T-helper 1 cell (primary cell): Measurements from ENCODE around the gene SPINDOC.
A peak's percentile ranks its signal among the peaks of the same experiment; 100 is the strongest.
"Not testable (repeated sequence)": the region's sequence is repeated elsewhere in the genome, so short reads cannot be mapped to it uniquely, and the experiment has no call there.

ENCODE experiments used
- DNase-seq, 5 donors: peaks; one replicate each; pipeline ENCODE4 v3.0.0-alpha.2; 2012 to 2020

The SPINDOC gene

GRCh38 chr11:63858628-63859550, 45.6 kb downstream of the SPINDOC start:
- no peak for DNase-seq

DNA sequence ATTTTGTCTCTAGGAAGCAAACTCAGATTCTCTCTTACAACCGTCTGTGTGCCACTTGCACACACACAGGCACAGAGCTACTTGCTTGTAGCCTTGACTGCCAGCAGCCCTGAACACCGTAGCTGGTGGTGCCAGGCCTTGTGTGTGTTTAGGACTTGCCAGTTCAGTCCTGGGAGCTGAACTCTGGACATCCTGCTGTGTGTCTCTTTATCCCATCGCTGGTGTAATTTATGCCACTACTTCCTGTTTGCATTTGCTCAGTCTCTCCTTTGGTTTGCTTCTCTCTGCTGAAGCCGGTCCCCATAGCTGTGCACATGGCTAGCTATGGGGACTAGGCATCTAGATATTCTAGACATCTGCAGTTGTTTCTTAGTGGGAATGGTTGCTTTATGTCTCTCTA, 49.7 kb downstream of the SPINDOC start:
- peak in 1 of 5 donors; percentile 9 for DNase-seq

DNA sequence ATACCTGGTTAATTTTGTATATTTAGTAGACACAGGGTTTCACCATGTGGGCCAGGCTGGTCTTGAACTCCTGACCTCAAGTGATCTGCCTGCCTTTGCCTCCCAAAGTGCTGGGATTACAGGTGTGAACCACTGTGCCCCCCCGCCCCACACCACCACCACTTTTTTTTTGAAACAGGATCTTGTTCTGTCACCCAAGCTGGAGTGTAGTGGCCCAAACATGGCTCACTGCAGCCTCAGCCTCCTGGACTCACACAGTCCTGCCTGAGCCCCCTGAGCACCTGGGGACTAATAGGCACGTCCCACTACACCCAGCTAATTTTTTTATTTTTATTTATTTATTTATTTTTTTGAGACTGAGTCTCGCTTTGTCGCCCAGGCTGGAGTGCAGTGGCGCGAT, 50.4 kb downstream of the SPINDOC start:
- DNase-seq, result not testable (repeated sequence)

DNA sequence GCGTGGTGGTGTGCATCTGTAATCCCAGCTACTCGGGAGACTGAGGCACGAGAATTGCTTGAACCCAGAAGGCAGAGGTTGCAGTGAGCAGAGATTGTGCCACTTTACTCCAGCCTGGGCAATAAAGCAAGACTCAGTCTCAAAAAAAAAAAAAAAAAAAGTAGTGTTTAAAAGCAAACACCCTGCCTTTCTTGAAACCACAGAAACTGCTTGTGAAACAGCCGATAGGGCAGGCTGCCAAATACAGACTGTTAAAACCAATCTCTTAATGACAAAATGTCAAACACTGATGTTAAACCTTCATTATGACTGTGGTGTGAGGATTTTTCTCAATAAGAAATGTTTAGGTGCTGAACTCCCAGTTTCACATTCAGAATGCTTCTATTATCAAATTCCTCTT, 53.0 kb downstream of the SPINDOC start:
- peak; percentile 19 to 89 (median 53) for DNase-seq

GRCh38 chr11:63867511-63867910, 54.3 kb downstream of the SPINDOC start:
- no peak for DNase-seq

- DNase-seq, result no peak
Observed at GRCh38 chr11:63868399-63869064, 55.3 kb downstream of the SPINDOC start.

- no peak for DNase-seq
Observed at GRCh38 chr11:63869171-63869591, 55.9 kb downstream of the SPINDOC start.

DNA sequence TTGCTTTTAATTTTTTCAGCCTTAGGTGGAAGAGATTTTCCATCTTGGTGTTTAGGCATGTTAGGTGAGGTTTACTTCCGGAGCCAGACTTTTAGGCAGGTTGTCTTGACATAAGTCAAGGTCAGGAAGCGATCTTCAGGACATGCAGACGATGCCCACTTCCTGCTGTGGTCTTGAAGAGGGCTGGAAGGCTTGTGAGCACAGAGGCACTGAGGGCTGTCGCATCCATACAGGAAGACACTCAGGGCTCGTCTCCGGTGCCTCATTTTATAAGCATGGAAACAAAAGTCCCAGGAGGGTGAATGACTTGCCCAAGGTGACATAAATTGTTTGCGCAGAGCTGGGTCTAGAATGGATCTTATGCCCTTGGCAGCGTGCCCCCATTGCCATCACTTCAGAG, 56.4 kb downstream of the SPINDOC start:
- peak; percentile 13 to 65 (median 38) for DNase-seq

DNA sequence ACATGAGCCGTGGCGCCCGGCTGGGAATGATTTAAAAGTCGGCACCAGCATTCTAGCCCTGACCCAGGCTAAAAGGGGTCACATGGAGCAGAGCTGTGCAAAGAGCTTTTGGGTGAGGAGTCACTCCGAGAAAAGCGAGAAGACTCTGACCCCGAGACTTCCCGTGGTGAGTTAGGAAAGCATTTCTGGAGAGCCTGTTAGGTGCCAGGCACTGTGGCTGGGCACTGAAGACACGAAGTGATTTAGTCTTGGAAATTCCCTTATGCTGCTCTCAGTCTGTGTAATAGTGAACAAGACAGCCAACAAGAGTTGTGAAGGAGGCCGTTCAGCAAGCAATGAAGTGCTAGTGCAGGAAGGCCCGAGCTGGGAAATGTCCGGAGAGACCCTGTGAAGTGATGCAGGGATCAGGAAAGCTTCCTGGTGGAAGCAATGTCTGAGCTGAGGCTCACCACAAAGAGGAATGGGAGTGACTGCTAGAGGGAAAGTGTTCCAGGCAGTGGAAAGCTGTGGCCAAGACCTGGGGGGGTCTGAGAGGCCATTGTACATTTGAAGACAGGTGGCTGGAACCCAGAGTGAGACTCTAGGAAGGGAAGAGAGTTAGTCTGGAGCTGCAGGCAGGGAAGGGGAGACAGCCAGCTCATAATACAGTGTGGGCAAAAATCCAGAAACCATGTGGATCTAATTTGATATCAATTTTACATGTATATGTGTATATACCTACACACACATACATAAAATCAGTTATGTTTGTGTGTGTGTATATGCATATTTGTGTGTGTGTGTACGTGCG, 57.3 kb downstream of the SPINDOC start:
- no peak for DNase-seq

GRCh38 chr11:63871962-63872799, 58.9 kb downstream of the SPINDOC start:
- peak in 1 of 5 donors; percentile 61 for DNase-seq

GRCh38 chr11:63872800-63873197, 59.5 kb downstream of the SPINDOC start:
- no peak for DNase-seq

DNA sequence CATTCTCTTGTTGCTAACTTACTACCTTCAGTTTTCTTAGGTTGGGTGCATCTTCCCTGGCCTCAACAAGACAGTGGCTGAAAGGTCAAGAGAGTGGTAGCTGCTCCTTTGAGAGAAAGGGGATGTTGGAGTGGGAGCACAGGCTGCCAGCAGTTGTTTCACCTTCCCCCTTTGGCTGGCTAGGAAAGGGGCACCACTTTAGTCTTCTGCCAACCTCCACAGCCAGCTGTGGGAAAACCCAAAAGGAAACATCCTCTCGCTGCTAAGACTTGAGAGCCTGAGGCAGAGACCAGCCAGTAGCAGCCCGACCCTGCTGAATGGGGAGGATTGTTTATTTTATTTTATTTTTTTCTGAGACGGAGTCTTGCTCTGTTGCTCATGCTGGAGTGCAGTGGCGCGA, 60.1 kb downstream of the SPINDOC start:
- DNase-seq, result no peak

- DNase-seq, result no peak
Observed at GRCh38 chr11:63874511-63874910, 61.3 kb downstream of the SPINDOC start.

- DNase-seq, result no peak
Observed at GRCh38 chr11:63875506-63876065, 62.3 kb downstream of the SPINDOC start.

DNA sequence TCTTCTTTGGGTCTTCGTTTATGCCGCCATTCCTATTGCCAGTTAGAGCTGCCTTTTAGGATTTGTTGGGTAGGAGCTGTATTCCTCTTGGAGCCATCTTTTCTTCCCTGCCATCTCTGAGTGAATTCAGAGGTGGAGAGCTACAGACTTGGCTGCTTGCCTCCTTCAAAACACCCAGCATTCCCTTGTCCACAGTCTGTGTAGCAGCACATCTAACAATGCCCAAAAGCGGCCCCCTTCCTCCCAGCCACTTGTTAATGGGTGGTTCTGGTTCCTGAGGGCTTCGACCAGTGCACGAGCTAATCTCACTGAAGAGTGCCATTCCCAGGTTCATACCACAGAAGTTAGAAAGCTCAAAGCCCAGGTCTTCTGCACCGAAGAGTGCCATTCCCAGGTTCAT, 63.4 kb downstream of the SPINDOC start:
- no peak for DNase-seq
